Common myeloid progenitor, CD34-positive (primary cell): ENCODE data around the gene APOO.

Source experiments
- CTCF ChIA-PET: fragments of 350-600 bp; sonication (Branson Sonifier 250); formaldehyde crosslinking; loops from one replicate; lab custom pipeline; 2021; ENCODE audit warnings: antibody characterized with exemption; lab: Charles Lee
- POLR2A ChIA-PET: fragments of 350-600 bp; sonication (Branson Sonifier 250); formaldehyde crosslinking; loops from one replicate; lab custom pipeline; 2021; ENCODE audit warnings: antibody characterized with exemption; lab: Charles Lee
- DNase-seq, 3 donors: peaks; one replicate each; pipeline versions ENCODE4 v3.0.0 to v3.0.0-alpha.2; 2013
- H3K27ac ChIP-seq, 2 experiments: 1 replicate in 1 of 2; 2 replicates in 1 of 2; pipeline ENCODE4 v1.7.0; 2013; ENCODE audit warnings: inconsistent platforms in 2 of 2, low read length in 2 of 2, mild to moderate bottlenecking in 2 of 2, low read depth in 1 of 2, moderate library complexity in 1 of 2; ENCODE audit not compliant: severe bottlenecking in 2 of 2, insufficient read depth in 1 of 2, poor library complexity in 1 of 2
- H3K27me3 ChIP-seq, 5 experiments: replicated peaks in 2 of 5; 1 replicate in 3 of 5; 2 replicates in 2 of 5; pipeline versions ENCODE4 v1.6.1 to v1.7.0; 2013; ENCODE audit warnings: low read length in 4 of 5, mild to moderate bottlenecking in 2 of 5, moderate library complexity in 2 of 5, inconsistent platforms in 1 of 5; ENCODE audit not compliant: insufficient read depth in 5 of 5, control insufficient read depth in 4 of 5
- H3K36me3 ChIP-seq, 4 experiments: 1 replicate in 2 of 4; 2 replicates in 2 of 4; pipeline versions ENCODE4 v1.6.1 to v1.7.0; 2013; ENCODE audit warnings: low read length in 3 of 4, control low read depth in 1 of 4, mild to moderate bottlenecking in 1 of 4; ENCODE audit not compliant: control insufficient read depth in 4 of 4, insufficient read depth in 4 of 4
- H3K4me1 ChIP-seq, 4 experiments: 1 replicate in 3 of 4; 2 replicates in 1 of 4; pipeline versions ENCODE4 v1.6.1 to v1.7.1; 2013; ENCODE audit warnings: low read length in 3 of 4, mild to moderate bottlenecking in 3 of 4, control low read depth in 1 of 4, inconsistent platforms in 1 of 4, moderate library complexity in 1 of 4; ENCODE audit not compliant: control insufficient read depth in 4 of 4, insufficient read depth in 4 of 4; ENCODE audit errors: control extremely low read depth in 1 of 4
- H3K4me3 ChIP-seq, 7 experiments: 1 replicate in 4 of 7; 2 replicates in 3 of 7; pipeline versions ENCODE4 v1.5.1 to v1.7.0; 2013; ENCODE audit warnings: mild to moderate bottlenecking in 7 of 7, low read length in 6 of 7, moderate library complexity in 6 of 7, inconsistent platforms in 2 of 7, low read depth in 2 of 7, control low read depth in 1 of 7; ENCODE audit not compliant: insufficient read depth in 4 of 7, control insufficient read depth in 1 of 7; ENCODE audit errors: extremely low read depth in 1 of 7
- H3K9me3 ChIP-seq, 5 experiments: 1 replicate in 4 of 5; 2 replicates in 1 of 5; pipeline versions ENCODE4 v1.6.1 to v1.7.1; 2013; ENCODE audit warnings: low read length in 4 of 5, mild to moderate bottlenecking in 2 of 5, inconsistent platforms in 1 of 5, low read depth in 1 of 5, moderate library complexity in 1 of 5; ENCODE audit not compliant: control insufficient read depth in 4 of 5, insufficient read depth in 2 of 5; ENCODE audit errors: control extremely low read depth in 1 of 5
- WGBS: methylation state at CpG from one replicate; pipeline ENCODE4 v1.1.5; 2013; ENCODE audit not compliant: insufficient coverage; 5-methylcytosine and 5-hydroxymethylcytosine counted together

APOO gene

GRCh38 chrX:23804578-23804977 lies 103.2 kb downstream of the APOO start:
- H3K27me3 ChIP-seq, result no peaks in the 10 kb centered on the region
- DNase-seq, result no peak
- 100% methylated on average over 1 of the region's 3 CpGs for WGBS
- no peaks in the 10 kb centered on the region for H3K9me3 ChIP-seq
- ChIA-PET POLR2A (no interaction called here), CTCF (no interaction called here)
- no peaks in the 10 kb centered on the region for H3K36me3 ChIP-seq
- no peak overlapping the region for H3K27ac ChIP-seq
- H3K4me3 ChIP-seq, result no peak overlapping the region
- H3K4me1 ChIP-seq, result peaks cover 0 to 5% (median 1%) of the 10 kb centered on the region in 4 experiments

- Histone ChIP-seq H3K36me3 (no peaks in the 10 kb centered on the region), H3K4me3 (no peak overlapping the region), H3K9me3 (no peaks in the 10 kb centered on the region), H3K27me3 (no peaks in the 10 kb centered on the region), H3K4me1 (peaks cover 0 to 5% (median 1%) of the 10 kb centered on the region in 4 experiments), H3K27ac (no peak overlapping the region)
- DNase-seq, result no peak
- ChIA-PET POLR2A (no interaction called here), CTCF (no interaction called here)
- 94% methylated on average over 5 of the region's 5 CpGs for WGBS
Measured at GRCh38 chrX:23803931-23804381, 103.8 kb downstream of the APOO start.

- no peaks in the 10 kb centered on the region for H3K36me3 ChIP-seq
- H3K27ac ChIP-seq, result peak overlapping the region in 1 of 2 experiments; percentile 43
- H3K27me3 ChIP-seq, result no peaks in the 10 kb centered on the region
- H3K4me1 ChIP-seq, result peaks cover 0 to 5% (median 1%) of the 10 kb centered on the region in 4 experiments
- 83% methylated on average over 2 of the region's 5 CpGs for WGBS
- peak in 1 of 3 donors; percentile 51 for DNase-seq
- no peaks in the 10 kb centered on the region for H3K9me3 ChIP-seq
- POLR2A ChIA-PET, result interaction anchor here (0.5 kb wide), 1 partner anchor 12 kb away, joined by 3 read pairs; no protein-coding TSS in a partner anchor
- CTCF ChIA-PET, result interaction anchor here (1.1 kb wide), 1 partner anchor 20 kb away, joined by 3 read pairs; no protein-coding TSS in a partner anchor
- no peak overlapping the region for H3K4me3 ChIP-seq
Measured at GRCh38 chrX:23802431-23802830, 105.3 kb downstream of the APOO start.

GRCh38 chrX:23799469-23800065 lies 108.2 kb downstream of the APOO start:
- Histone ChIP-seq H3K27me3 (no peaks in the 10 kb centered on the region), H3K27ac (no peak overlapping the region), H3K9me3 (no peaks in the 10 kb centered on the region), H3K4me3 (no peak overlapping the region), H3K4me1 (peaks cover 0 to 5% (median 1%) of the 10 kb centered on the region in 4 experiments), H3K36me3 (no peaks in the 10 kb centered on the region)
- POLR2A ChIA-PET, result no interaction called here
- CTCF ChIA-PET, result interaction anchor here (1.6 kb wide), 1 partner anchor 15 kb away, joined by 5 read pairs; no protein-coding TSS in a partner anchor
- no peak for DNase-seq
- WGBS, result 100% methylated on average over 1 of the region's 6 CpGs

DNA sequence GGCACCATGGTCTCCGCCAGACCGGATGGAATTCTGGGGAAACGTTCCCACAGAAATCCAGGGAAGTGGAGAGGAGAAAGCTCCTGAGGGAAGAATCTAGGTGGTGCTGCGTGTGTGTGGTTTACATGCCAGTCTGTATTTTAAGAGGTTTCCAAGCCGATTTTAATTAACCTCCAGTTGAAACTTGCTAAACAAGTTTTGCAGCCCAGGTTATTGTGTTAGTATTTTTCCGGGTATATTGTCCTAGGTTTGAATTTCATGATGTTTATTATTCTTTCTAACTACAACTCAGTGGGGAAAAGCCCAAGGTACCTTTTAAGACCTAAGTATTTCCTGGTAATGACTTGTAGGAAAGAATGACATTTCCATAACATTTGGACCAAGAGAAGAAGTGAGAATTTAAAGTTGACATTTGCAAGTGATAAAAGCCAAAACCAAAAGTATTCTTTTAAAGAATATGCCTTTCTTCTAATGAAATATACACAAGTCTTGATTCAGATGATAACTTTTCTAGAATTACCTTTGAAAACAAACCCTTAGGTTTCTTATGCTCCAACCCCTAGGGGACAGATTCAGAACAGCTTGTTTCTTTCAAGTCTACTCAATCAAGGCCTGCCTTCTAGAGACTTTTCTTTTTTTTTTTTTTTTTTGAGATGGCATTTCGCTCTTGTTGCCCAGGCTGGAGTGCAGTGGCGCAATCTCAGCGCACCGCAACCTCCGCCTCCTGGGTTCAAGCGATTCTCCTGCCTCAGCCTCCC lies 110.2 kb downstream of the APOO start:
- no peak for DNase-seq
- Histone ChIP-seq H3K4me1 (peaks cover 0 to 2% (median 0%) of the 10 kb centered on the region in 4 experiments), H3K36me3 (no peaks in the 10 kb centered on the region), H3K27ac (no peak overlapping the region), H3K4me3 (no peak overlapping the region), H3K9me3 (no peaks in the 10 kb centered on the region), H3K27me3 (no peaks in the 10 kb centered on the region)
- POLR2A ChIA-PET, result no interaction called here
- 87% methylated on average over 10 of the region's 12 CpGs for WGBS
- CTCF ChIA-PET, result no interaction called here

DNA sequence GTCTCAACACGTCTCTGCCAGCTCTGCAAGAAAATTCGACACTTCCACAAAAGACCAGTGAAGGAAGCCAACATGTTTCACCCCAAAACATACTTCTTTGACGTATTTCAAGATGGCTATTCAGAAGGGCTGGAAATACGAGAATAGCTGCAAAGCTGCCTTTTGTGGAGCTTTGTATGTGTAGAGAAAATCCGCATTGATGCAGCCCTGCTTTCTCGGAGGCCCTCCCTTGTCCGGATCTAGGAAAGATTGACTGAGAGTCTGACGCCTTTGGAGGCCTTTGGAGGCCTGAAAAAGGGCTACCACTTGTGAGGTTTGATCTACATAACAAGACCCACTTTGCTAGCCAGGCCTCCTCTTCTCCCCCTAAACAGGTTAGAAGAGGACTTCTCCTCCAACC lies 112.5 kb downstream of the APOO start:
- Histone ChIP-seq H3K27me3 (no peaks in the 10 kb centered on the region), H3K9me3 (no peaks in the 10 kb centered on the region), H3K4me3 (no peak overlapping the region), H3K36me3 (no peaks in the 10 kb centered on the region), H3K27ac (no peak overlapping the region), H3K4me1 (no peaks in the 10 kb centered on the region)
- CTCF ChIA-PET, result interaction anchor here (1.0 kb wide), 1 partner anchor 13 kb away, joined by 3 read pairs; no protein-coding TSS in a partner anchor
- POLR2A ChIA-PET, result no interaction called here
- WGBS, result 88% methylated on average over 7 of the region's 8 CpGs
- DNase-seq, result no peak
